K562 (cell line): ENCODE data around the gene CRCP. TPM values are rescaled to one million over a fixed set of nuclear protein-coding genes. Genes with fewer than 3 reads are reported as not detected.

Experiments
- CREM ChIP-seq: IDR thresholded peaks from 2 replicates; pipeline ENCODE4 v1.6.1; 2014; ENCODE audit warnings: antibody characterized with exemption, low read depth
- ESRRA ChIP-seq: fragments of 450-650 bp; IDR thresholded peaks from 2 replicates; pipeline ENCODE4 v1.6.1; 2014; ENCODE audit warnings: low read depth, mild to moderate bottlenecking, moderate library complexity, borderline replicate concordance
- FOXA3 ChIP-seq, 2 experiments: fragments of 450-650 bp in 1 of 2; sonication (generic) in 1 of 2; formaldehyde crosslinking; IDR thresholded peaks in 1 of 2; conservative IDR thresholded peaks in 1 of 2; 2 replicates each; pipeline versions ENCODE4 v1.4.0 to v1.8.0; 2020 to 2022; ENCODE audit warnings: mild to moderate bottlenecking in 2 of 2, missing genetic modification reagents in 1 of 2
- GTF2E2 ChIP-seq: fragments of 200-800 bp; sonication (Bioruptor generic); IDR thresholded peaks from 2 replicates; pipeline ENCODE4 v1.6.1; 2016; ENCODE audit warnings: missing genetic modification characterization, missing compliant biosample characterization
- GTF2F1 ChIP-seq: IDR thresholded peaks from 2 replicates; pipeline ENCODE4 v1.6.1; 2011; ENCODE audit warnings: low read depth, low read length, improper control_type of control experiment
- HOXB6 ChIP-seq: fragments of 250-450 bp; sonication (Bioruptor Pico); IDR thresholded peaks from 2 replicates; pipeline ENCODE4 v1.5.1; 2022; ENCODE audit warnings: mild to moderate bottlenecking, borderline replicate concordance
- JUN ChIP-seq, 2 experiments: sonication (generic) in 1 of 2; formaldehyde crosslinking in 1 of 2; IDR thresholded peaks; 2 replicates each; pipeline versions ENCODE4 v1.6.1 to v1.8.0; 2012 to 2022; ENCODE audit warnings: borderline replicate concordance in 2 of 2, mild to moderate bottlenecking in 2 of 2, improper control_type of control experiment in 1 of 2, low read depth in 1 of 2, low read length in 1 of 2, missing genetic modification reagents in 1 of 2
- PHF20 ChIP-seq: fragments of 450-650 bp; IDR thresholded peaks from 2 replicates; pipeline ENCODE4 v1.6.1; 2018; ENCODE audit not compliant: partially characterized antibody
- RBM39 ChIP-seq: fragments of 200-400 bp; formaldehyde crosslinking; optimal IDR thresholded peaks from 2 replicates; pipeline ENCODE3; 2018; ENCODE audit warnings: low read depth, low read length
- SAFB2 ChIP-seq: fragments of 200-400 bp; formaldehyde crosslinking; IDR thresholded peaks from 2 replicates; pipeline ENCODE4 v1.6.1; 2018; ENCODE audit warnings: borderline replicate concordance, low read length, low read depth, moderate library complexity; ENCODE audit not compliant: severe bottlenecking
- SIN3A ChIP-seq, 2 experiments: fragments of 150-350 bp in 1 of 2; IDR thresholded peaks; 2 replicates each; pipeline ENCODE4 v1.6.1; 2011 to 2016; ENCODE audit warnings: borderline replicate concordance in 2 of 2, low read depth in 2 of 2, low read length in 2 of 2, mild to moderate bottlenecking in 2 of 2, moderate library complexity in 2 of 2; ENCODE audit not compliant: control insufficient read depth in 1 of 2
- SUPT5H ChIP-seq: fragments of 450-650 bp; IDR thresholded peaks from 2 replicates; pipeline ENCODE4 v1.6.1; 2016
- TEAD2 ChIP-seq: fragments of 450-650 bp; IDR thresholded peaks from 2 replicates; pipeline ENCODE4 v1.6.1; 2016; ENCODE audit warnings: missing genetic modification characterization, control low read depth, missing compliant biosample characterization
- TGIF2 ChIP-seq: sonication (generic); formaldehyde crosslinking; IDR thresholded peaks from 2 replicates; pipeline ENCODE4 v1.8.1; 2022; ENCODE audit warnings: mild to moderate bottlenecking, missing genetic modification reagents, moderate library complexity
- polyA plus RNA-seq, 8 experiments: library from polyadenylated mRNA; depleted of rRNA in 4 of 8; stranded (reverse) in 5 of 8; unstranded in 3 of 8; fragments of >200 nt; fragmentation: Nextera tagmentation in 2 of 8; fragmentation: Illumina TruSeq in 1 of 8; extraction: Ambion mirVana in 2 of 8; extraction: Trizol in 1 of 8; gene quantifications; 2 replicates each; pipeline versions ENCODE4 v1.2.1 to v1.2.3, GENCODE V29; 2011 to 2014; ENCODE audit warnings: inconsistent platforms in 1 of 8, missing spikeins in 1 of 8
- total RNA-seq, 7 experiments: library from RNA; depleted of rRNA in 6 of 7; stranded (reverse); fragments of >200 nt in 6 of 7; fragmentation: Illumina TruSeq in 2 of 7; extraction: Trizol in 2 of 7; gene quantifications; 2 replicates each; pipeline versions ENCODE4 v1.2.1 to v1.2.3, GENCODE V29; 2011 to 2021; ENCODE audit warnings: low replicate concordance in 1 of 7
- TF ChIP-seq, protein P1 (sequence below), 2 experiments: fragments of 150-350 bp in 1 of 2; IDR thresholded peaks; 2 replicates each; pipeline ENCODE4 v1.6.1; 2012 to 2016; ENCODE audit warnings: low read depth in 2 of 2, low read length in 2 of 2, mild to moderate bottlenecking in 1 of 2, moderate library complexity in 1 of 2
- TF ChIP-seq, protein P2 (sequence below): sonication (generic); formaldehyde crosslinking; IDR thresholded peaks from 2 replicates; pipeline ENCODE4 v1.8.0; 2022; ENCODE audit warnings: mild to moderate bottlenecking, missing genetic modification reagents, borderline replicate concordance
- TF ChIP-seq, protein P3 (sequence below), 2 experiments: fragments of 450-650 bp in 1 of 2; sonication (generic) in 1 of 2; formaldehyde crosslinking; conservative IDR thresholded peaks; 2 replicates each; pipeline versions ENCODE4 v1.4.0 to v1.8.1; 2020 to 2022; ENCODE audit warnings: mild to moderate bottlenecking in 1 of 2, missing genetic modification reagents in 1 of 2

The CRCP gene
- total and polyA plus RNA-seq, 9 of the 15 experiments (the other 6 are each of a cell fraction or from before 2014, with no cell fraction given): 22.1 to 58.3 (median 43.4) TPM

DNA sequence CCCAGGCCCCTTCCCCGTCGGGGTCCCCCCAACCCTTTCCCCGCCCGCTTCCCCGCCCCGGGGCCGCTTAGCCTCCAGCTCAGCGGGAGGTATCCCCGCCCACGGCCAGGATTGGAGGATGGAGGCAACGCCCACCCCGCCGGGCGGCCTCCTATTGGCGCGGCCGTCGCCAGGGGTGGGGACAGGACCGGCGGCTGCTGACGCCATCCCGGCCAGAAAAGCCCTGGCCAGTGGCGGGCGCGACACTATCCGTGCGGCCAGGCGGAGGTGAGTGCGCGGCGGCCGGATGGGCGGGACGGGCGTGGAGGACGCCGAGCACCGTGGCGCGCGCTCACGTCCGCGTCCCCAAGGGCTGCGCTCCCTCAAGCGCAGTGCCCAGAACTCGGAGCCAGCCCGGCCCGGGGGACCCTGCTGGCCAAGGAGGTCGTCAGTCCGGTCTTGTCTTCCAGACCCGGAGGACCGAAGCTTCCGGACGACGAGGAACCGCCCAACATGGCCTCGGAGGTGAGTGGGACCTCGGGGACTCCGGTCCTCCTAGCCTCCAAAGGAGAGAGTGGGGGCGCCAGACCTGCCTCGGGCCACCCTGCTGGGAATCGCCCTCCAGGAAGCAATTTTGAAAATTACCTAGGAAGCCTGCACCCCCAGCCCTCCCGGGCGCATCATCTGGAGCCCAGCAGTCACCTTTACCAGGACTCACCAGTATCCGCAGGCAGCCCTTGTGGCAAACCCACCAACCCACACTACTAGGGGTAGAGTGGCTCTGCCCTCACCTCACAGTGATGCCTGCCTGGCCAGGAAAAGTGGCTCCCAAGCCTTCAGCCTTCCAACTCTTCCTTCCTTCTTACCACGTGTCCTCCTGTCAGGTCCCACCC, 38.8 kb upstream of the CRCP start, which contains the start of gene ASL (continued):
- TF ChIP-seq, protein P1, sequence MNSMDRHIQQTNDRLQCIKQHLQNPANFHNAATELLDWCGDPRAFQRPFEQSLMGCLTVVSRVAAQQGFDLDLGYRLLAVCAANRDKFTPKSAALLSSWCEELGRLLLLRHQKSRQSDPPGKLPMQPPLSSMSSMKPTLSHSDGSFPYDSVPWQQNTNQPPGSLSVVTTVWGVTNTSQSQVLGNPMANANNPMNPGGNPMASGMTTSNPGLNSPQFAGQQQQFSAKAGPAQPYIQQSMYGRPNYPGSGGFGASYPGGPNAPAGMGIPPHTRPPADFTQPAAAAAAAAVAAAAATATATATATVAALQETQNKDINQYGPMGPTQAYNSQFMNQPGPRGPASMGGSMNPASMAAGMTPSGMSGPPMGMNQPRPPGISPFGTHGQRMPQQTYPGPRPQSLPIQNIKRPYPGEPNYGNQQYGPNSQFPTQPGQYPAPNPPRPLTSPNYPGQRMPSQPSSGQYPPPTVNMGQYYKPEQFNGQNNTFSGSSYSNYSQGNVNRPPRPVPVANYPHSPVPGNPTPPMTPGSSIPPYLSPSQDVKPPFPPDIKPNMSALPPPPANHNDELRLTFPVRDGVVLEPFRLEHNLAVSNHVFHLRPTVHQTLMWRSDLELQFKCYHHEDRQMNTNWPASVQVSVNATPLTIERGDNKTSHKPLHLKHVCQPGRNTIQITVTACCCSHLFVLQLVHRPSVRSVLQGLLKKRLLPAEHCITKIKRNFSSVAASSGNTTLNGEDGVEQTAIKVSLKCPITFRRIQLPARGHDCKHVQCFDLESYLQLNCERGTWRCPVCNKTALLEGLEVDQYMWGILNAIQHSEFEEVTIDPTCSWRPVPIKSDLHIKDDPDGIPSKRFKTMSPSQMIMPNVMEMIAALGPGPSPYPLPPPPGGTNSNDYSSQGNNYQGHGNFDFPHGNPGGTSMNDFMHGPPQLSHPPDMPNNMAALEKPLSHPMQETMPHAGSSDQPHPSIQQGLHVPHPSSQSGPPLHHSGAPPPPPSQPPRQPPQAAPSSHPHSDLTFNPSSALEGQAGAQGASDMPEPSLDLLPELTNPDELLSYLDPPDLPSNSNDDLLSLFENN (IDR thresholded peaks at IDR 0.05; ENCODE audit: low read depth in 2 of 2, low read length in 2 of 2): peak in 1 of 2 experiments; percentile 44; a peak in 1 of 4 replicates
- TF ChIP-seq SIN3A (IDR thresholded peaks at IDR 0.05; ENCODE audit: borderline replicate concordance in 2 of 2, control insufficient read depth in 1 of 2, low read depth in 2 of 2, low read length in 2 of 2) (peak; percentile 67 to 96; a peak in 2 of 4 replicates), GTF2E2 (peak; percentile 63; the same call in 1 of the 2 replicates), ESRRA (peak; percentile 34; the same call in 1 of the 2 replicates), PHF20 (peak; percentile 67), FOXA3 (CRISPR knock-in tag; conservative IDR thresholded peaks at IDR 0.05 in 1 of 2, IDR thresholded peaks at IDR 0.05 in 1 of 2) (0 out of 4 replicates have a peak, but pooled peaks of 1 of the 2 experiments have one; percentile 33), JUN (IDR thresholded peaks at IDR 0.05; ENCODE audit: borderline replicate concordance, low read depth, low read length) (peak; percentile 83), JUN (CRISPR knock-in tag; IDR thresholded peaks at IDR 0.05; ENCODE audit: borderline replicate concordance) (no peak; the same call in 1 of the 2 replicates), TGIF2 (CRISPR knock-in tag) (peak; percentile 94; the same call in 1 of the 2 replicates), HOXB6 (CRISPR knock-in tag) (no peak), GTF2F1 (no peak), RBM39 (no peak), CREM (peak; percentile 94), SUPT5H (peak; percentile 91), SAFB2 (no peak), TEAD2 (tag) (no peak)
- TF ChIP-seq, protein P2, sequence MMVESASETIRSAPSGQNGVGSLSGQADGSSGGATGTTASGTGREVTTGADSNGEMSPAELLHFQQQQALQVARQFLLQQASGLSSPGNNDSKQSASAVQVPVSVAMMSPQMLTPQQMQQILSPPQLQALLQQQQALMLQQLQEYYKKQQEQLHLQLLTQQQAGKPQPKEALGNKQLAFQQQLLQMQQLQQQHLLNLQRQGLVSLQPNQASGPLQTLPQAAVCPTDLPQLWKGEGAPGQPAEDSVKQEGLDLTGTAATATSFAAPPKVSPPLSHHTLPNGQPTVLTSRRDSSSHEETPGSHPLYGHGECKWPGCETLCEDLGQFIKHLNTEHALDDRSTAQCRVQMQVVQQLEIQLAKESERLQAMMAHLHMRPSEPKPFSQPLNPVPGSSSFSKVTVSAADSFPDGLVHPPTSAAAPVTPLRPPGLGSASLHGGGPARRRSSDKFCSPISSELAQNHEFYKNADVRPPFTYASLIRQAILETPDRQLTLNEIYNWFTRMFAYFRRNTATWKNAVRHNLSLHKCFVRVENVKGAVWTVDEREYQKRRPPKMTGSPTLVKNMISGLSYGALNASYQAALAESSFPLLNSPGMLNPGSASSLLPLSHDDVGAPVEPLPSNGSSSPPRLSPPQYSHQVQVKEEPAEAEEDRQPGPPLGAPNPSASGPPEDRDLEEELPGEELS (CRISPR knock-in tag): 0 out of 2 replicates have a peak, but pooled peaks have one; percentile 39
- TF ChIP-seq, protein P3, sequence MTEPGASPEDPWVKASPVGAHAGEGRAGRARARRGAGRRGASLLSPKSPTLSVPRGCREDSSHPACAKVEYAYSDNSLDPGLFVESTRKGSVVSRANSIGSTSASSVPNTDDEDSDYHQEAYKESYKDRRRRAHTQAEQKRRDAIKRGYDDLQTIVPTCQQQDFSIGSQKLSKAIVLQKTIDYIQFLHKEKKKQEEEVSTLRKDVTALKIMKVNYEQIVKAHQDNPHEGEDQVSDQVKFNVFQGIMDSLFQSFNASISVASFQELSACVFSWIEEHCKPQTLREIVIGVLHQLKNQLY (CRISPR knock-in tag; conservative IDR thresholded peaks at IDR 0.05): no peak
